Measurements from ENCODE around the gene PIP5K1A.

Gene PIP5K1A

GRCh38 chr1:151198254-151199127, at the start of gene PIP5K1A (continued):
- TF ChIP-seq, protein P1, sequence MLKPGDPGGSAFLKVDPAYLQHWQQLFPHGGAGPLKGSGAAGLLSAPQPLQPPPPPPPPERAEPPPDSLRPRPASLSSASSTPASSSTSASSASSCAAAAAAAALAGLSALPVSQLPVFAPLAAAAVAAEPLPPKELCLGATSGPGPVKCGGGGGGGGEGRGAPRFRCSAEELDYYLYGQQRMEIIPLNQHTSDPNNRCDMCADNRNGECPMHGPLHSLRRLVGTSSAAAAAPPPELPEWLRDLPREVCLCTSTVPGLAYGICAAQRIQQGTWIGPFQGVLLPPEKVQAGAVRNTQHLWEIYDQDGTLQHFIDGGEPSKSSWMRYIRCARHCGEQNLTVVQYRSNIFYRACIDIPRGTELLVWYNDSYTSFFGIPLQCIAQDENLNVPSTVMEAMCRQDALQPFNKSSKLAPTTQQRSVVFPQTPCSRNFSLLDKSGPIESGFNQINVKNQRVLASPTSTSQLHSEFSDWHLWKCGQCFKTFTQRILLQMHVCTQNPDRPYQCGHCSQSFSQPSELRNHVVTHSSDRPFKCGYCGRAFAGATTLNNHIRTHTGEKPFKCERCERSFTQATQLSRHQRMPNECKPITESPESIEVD (tag by site-specific recombination; IDR thresholded peaks at IDR 0.05): no peak
- peak; percentile 15; the same call in 1 of the 2 replicates for TF ChIP-seq ZNF558 (tag by site-specific recombination; IDR thresholded peaks at IDR 0.05)
- TF ChIP-seq ZNF514 (tag by site-specific recombination; IDR thresholded peaks at IDR 0.05): no peak
- TF ChIP-seq ZNF211 (tag by site-specific recombination; IDR thresholded peaks at IDR 0.05; ENCODE audit: low read depth): no peak
- no peak for TF ChIP-seq ZNF521 (tag by site-specific recombination; IDR thresholded peaks at IDR 0.05)
- TF ChIP-seq, protein P2, sequence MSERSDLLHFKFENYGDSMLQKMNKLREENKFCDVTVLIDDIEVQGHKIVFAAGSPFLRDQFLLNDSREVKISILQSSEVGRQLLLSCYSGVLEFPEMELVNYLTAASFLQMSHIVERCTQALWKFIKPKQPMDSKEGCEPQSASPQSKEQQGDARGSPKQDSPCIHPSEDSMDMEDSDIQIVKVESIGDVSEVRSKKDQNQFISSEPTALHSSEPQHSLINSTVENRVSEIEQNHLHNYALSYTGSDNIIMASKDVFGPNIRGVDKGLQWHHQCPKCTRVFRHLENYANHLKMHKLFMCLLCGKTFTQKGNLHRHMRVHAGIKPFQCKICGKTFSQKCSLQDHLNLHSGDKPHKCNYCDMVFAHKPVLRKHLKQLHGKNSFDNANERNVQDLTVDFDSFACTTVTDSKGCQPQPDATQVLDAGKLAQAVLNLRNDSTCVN (tag by site-specific recombination; optimal IDR thresholded peaks at IDR 0.05): peak; percentile 60
- TF ChIP-seq, protein P3, sequence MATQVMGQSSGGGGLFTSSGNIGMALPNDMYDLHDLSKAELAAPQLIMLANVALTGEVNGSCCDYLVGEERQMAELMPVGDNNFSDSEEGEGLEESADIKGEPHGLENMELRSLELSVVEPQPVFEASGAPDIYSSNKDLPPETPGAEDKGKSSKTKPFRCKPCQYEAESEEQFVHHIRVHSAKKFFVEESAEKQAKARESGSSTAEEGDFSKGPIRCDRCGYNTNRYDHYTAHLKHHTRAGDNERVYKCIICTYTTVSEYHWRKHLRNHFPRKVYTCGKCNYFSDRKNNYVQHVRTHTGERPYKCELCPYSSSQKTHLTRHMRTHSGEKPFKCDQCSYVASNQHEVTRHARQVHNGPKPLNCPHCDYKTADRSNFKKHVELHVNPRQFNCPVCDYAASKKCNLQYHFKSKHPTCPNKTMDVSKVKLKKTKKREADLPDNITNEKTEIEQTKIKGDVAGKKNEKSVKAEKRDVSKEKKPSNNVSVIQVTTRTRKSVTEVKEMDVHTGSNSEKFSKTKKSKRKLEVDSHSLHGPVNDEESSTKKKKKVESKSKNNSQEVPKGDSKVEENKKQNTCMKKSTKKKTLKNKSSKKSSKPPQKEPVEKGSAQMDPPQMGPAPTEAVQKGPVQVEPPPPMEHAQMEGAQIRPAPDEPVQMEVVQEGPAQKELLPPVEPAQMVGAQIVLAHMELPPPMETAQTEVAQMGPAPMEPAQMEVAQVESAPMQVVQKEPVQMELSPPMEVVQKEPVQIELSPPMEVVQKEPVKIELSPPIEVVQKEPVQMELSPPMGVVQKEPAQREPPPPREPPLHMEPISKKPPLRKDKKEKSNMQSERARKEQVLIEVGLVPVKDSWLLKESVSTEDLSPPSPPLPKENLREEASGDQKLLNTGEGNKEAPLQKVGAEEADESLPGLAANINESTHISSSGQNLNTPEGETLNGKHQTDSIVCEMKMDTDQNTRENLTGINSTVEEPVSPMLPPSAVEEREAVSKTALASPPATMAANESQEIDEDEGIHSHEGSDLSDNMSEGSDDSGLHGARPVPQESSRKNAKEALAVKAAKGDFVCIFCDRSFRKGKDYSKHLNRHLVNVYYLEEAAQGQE (tag by site-specific recombination; IDR thresholded peaks at IDR 0.05): no peak
- TF ChIP-seq ZNF571 (tag by site-specific recombination; IDR thresholded peaks at IDR 0.05): no peak
- no peak for TF ChIP-seq ZNF555 (tag by site-specific recombination; conservative IDR thresholded peaks at IDR 0.05)
- TF ChIP-seq ZSCAN16 (tag by site-specific recombination; IDR thresholded peaks at IDR 0.05): no peak
- TF ChIP-seq ZNF37A (tag by site-specific recombination; IDR thresholded peaks at IDR 0.05): no peak
- no peak for TF ChIP-seq ZNF658 (tag by site-specific recombination; IDR thresholded peaks at IDR 0.05)
- TF ChIP-seq, protein P4, sequence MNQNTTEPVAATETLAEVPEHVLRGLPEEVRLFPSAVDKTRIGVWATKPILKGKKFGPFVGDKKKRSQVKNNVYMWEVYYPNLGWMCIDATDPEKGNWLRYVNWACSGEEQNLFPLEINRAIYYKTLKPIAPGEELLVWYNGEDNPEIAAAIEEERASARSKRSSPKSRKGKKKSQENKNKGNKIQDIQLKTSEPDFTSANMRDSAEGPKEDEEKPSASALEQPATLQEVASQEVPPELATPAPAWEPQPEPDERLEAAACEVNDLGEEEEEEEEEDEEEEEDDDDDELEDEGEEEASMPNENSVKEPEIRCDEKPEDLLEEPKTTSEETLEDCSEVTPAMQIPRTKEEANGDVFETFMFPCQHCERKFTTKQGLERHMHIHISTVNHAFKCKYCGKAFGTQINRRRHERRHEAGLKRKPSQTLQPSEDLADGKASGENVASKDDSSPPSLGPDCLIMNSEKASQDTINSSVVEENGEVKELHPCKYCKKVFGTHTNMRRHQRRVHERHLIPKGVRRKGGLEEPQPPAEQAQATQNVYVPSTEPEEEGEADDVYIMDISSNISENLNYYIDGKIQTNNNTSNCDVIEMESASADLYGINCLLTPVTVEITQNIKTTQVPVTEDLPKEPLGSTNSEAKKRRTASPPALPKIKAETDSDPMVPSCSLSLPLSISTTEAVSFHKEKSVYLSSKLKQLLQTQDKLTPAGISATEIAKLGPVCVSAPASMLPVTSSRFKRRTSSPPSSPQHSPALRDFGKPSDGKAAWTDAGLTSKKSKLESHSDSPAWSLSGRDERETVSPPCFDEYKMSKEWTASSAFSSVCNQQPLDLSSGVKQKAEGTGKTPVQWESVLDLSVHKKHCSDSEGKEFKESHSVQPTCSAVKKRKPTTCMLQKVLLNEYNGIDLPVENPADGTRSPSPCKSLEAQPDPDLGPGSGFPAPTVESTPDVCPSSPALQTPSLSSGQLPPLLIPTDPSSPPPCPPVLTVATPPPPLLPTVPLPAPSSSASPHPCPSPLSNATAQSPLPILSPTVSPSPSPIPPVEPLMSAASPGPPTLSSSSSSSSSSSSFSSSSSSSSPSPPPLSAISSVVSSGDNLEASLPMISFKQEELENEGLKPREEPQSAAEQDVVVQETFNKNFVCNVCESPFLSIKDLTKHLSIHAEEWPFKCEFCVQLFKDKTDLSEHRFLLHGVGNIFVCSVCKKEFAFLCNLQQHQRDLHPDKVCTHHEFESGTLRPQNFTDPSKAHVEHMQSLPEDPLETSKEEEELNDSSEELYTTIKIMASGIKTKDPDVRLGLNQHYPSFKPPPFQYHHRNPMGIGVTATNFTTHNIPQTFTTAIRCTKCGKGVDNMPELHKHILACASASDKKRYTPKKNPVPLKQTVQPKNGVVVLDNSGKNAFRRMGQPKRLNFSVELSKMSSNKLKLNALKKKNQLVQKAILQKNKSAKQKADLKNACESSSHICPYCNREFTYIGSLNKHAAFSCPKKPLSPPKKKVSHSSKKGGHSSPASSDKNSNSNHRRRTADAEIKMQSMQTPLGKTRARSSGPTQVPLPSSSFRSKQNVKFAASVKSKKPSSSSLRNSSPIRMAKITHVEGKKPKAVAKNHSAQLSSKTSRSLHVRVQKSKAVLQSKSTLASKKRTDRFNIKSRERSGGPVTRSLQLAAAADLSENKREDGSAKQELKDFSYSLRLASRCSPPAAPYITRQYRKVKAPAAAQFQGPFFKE (tag by site-specific recombination; IDR thresholded peaks at IDR 0.05; ENCODE audit: borderline replicate concordance): no peak
- TF ChIP-seq ZNF26 (tag by site-specific recombination; IDR thresholded peaks at IDR 0.05): no peak
- no peak for TF ChIP-seq ELK4 (IDR thresholded peaks at IDR 0.05; ENCODE audit: borderline replicate concordance, low read depth, low read length)
- TF ChIP-seq ZNF792 (tag by site-specific recombination; IDR thresholded peaks at IDR 0.05): no peak
- no peak for TF ChIP-seq ZNF585B (tag by site-specific recombination; IDR thresholded peaks at IDR 0.05)
- TF ChIP-seq, protein P5, sequence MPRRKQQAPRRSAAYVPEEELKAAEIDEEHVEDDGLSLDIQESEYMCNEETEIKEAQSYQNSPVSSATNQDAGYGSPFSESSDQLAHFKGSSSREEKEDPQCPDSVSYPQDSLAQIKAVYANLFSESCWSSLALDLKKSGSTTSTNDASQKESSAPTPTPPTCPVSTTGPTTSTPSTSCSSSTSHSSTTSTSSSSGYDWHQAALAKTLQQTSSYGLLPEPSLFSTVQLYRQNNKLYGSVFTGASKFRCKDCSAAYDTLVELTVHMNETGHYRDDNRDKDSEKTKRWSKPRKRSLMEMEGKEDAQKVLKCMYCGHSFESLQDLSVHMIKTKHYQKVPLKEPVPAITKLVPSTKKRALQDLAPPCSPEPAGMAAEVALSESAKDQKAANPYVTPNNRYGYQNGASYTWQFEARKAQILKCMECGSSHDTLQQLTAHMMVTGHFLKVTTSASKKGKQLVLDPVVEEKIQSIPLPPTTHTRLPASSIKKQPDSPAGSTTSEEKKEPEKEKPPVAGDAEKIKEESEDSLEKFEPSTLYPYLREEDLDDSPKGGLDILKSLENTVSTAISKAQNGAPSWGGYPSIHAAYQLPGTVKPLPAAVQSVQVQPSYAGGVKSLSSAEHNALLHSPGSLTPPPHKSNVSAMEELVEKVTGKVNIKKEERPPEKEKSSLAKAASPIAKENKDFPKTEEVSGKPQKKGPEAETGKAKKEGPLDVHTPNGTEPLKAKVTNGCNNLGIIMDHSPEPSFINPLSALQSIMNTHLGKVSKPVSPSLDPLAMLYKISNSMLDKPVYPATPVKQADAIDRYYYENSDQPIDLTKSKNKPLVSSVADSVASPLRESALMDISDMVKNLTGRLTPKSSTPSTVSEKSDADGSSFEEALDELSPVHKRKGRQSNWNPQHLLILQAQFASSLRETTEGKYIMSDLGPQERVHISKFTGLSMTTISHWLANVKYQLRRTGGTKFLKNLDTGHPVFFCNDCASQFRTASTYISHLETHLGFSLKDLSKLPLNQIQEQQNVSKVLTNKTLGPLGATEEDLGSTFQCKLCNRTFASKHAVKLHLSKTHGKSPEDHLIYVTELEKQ (tag by site-specific recombination; IDR thresholded peaks at IDR 0.05; ENCODE audit: borderline replicate concordance): no peak
